Karpas-422 (cell line): Measurements from ENCODE around the gene SMOC2. TPM values are rescaled to one million over a fixed set of nuclear protein-coding genes. Genes with fewer than 3 reads are reported as not detected.

ENCODE experiments used
- DNase-seq: peaks from one replicate; pipeline ENCODE4 v3.0.0-alpha.2; 2015
- H2AFZ ChIP-seq: fragments of 200-600 bp; sonication (generic); 2 replicates; pipeline ENCODE4 v1.6.1; 2014; ENCODE audit warnings: antibody characterized with exemption, low read length, mixed read lengths
- H3K27ac ChIP-seq: fragments of 200-600 bp; sonication (generic); 2 replicates; pipeline ENCODE4 v1.5.1; 2014; ENCODE audit warnings: mild to moderate bottlenecking, low read length, moderate library complexity
- H3K27me3 ChIP-seq: fragments of 200-600 bp; sonication (generic); 2 replicates; pipeline ENCODE4 v1.6.1; 2014; ENCODE audit warnings: low read length, mixed read lengths
- H3K36me3 ChIP-seq: fragments of 200-600 bp; sonication (generic); 2 replicates; pipeline ENCODE4 v1.6.1; 2014; ENCODE audit warnings: low read length, mixed read lengths; ENCODE audit not compliant: insufficient read depth
- H3K4me1 ChIP-seq: fragments of 200-600 bp; sonication (generic); 2 replicates; pipeline ENCODE4 v1.6.1; 2014; ENCODE audit warnings: mild to moderate bottlenecking, low read length, mixed read lengths
- H3K4me2 ChIP-seq: fragments of 200-600 bp; sonication (generic); 2 replicates; pipeline ENCODE4 v1.6.1; 2014; ENCODE audit warnings: low read length, low read depth, mild to moderate bottlenecking; ENCODE audit not compliant: poor library complexity, severe bottlenecking
- H3K4me3 ChIP-seq: fragments of 200-600 bp; sonication (generic); 2 replicates; pipeline ENCODE4 v1.5.1; 2014; ENCODE audit warnings: mild to moderate bottlenecking, antibody characterized with exemption, low read length, mixed read lengths
- H3K79me2 ChIP-seq: fragments of 200-600 bp; sonication (generic); 2 replicates; pipeline ENCODE4 v1.6.1; 2014; ENCODE audit warnings: mild to moderate bottlenecking, low read length, mixed read lengths
- H3K9ac ChIP-seq: fragments of 200-600 bp; sonication (generic); 2 replicates; pipeline ENCODE4 v1.6.0; 2014; ENCODE audit warnings: low read length
- H3K9me2 ChIP-seq: fragments of 200-600 bp; sonication (generic), shearing (Covaris generic); replicated peaks from 2 replicates; pipeline ENCODE4 v1.6.0; 2014; ENCODE audit warnings: mild to moderate bottlenecking, low read length, moderate library complexity; ENCODE audit not compliant: insufficient read depth
- H3K9me3 ChIP-seq: fragments of 300-700, 200-600 bp; sonication (generic); 2 replicates; pipeline ENCODE4 v1.6.1; 2014; ENCODE audit warnings: low read length, mixed read lengths
- H4K20me1 ChIP-seq: fragments of 200-600 bp; sonication (generic); 2 replicates; pipeline ENCODE4 v1.6.1; 2014; ENCODE audit warnings: mild to moderate bottlenecking, antibody characterized with exemption, low read length, low read depth; ENCODE audit not compliant: insufficient read depth
- total RNA-seq: library from RNA; depleted of rRNA; stranded (reverse); fragments of >200 nt; shearing (Covaris generic); gene quantifications from 2 replicates; pipeline ENCODE4 v1.2.3, GENCODE V29; 2014; ENCODE audit warnings: low replicate concordance

SMOC2 gene
- total RNA-seq, 1 experiment from 2014 or later = not detected

- H3K4me1 ChIP-seq = peaks cover 15% of the 10 kb centered on the region
- no peaks in the 10 kb centered on the region for H3K36me3 ChIP-seq
- no peak overlapping the region for H3K4me2 ChIP-seq
- no peaks in the 10 kb centered on the region for H3K9me3 ChIP-seq
- H3K9me2 ChIP-seq = no peaks in the 10 kb centered on the region
- no peak overlapping the region for H3K9ac ChIP-seq
- no peaks in the 10 kb centered on the region for H3K27me3 ChIP-seq
- no peaks in the 10 kb centered on the region for H4K20me1 ChIP-seq
- H2AFZ ChIP-seq = no peak overlapping the region
- DNase-seq = no peak
- no peaks in the 10 kb centered on the region for H3K79me2 ChIP-seq
- H3K27ac ChIP-seq = no peak overlapping the region
- no peak overlapping the region for H3K4me3 ChIP-seq
These were observed 242.6 kb downstream of the SMOC2 start for GRCh38 chr6:168683621-168684020.

GRCh38 chr6:168684471-168684870, 243.5 kb downstream of the SMOC2 start:
- Histone ChIP-seq H3K4me1 (peaks cover 15% of the 10 kb centered on the region), H3K9ac (no peak overlapping the region), H3K36me3 (no peaks in the 10 kb centered on the region), H2AFZ (no peak overlapping the region), H3K9me2 (no peaks in the 10 kb centered on the region), H3K27me3 (no peaks in the 10 kb centered on the region), H4K20me1 (no peaks in the 10 kb centered on the region), H3K27ac (no peak overlapping the region), H3K4me2 (no peak overlapping the region), H3K79me2 (no peaks in the 10 kb centered on the region), H3K4me3 (no peak overlapping the region), H3K9me3 (no peaks in the 10 kb centered on the region)
- no peak for DNase-seq

- DNase-seq = no peak
- Histone ChIP-seq H3K9me3 (no peaks in the 10 kb centered on the region), H3K4me1 (peaks cover 15% of the 10 kb centered on the region), H3K4me3 (no peak overlapping the region), H3K36me3 (no peaks in the 10 kb centered on the region), H2AFZ (no peak overlapping the region), H3K27me3 (no peaks in the 10 kb centered on the region), H3K9me2 (no peaks in the 10 kb centered on the region), H3K79me2 (no peaks in the 10 kb centered on the region), H3K27ac (no peak overlapping the region), H4K20me1 (no peaks in the 10 kb centered on the region), H3K4me2 (no peak overlapping the region), H3K9ac (no peak overlapping the region)
These were observed 243.9 kb downstream of the SMOC2 start for GRCh38 chr6:168684906-168685305.

- Histone ChIP-seq H3K27ac (no peak overlapping the region), H3K4me1 (peaks cover 15% of the 10 kb centered on the region), H3K4me2 (no peak overlapping the region), H3K9me2 (no peaks in the 10 kb centered on the region), H2AFZ (no peak overlapping the region), H3K4me3 (no peak overlapping the region), H4K20me1 (no peaks in the 10 kb centered on the region), H3K9ac (no peak overlapping the region), H3K36me3 (no peaks in the 10 kb centered on the region), H3K9me3 (no peaks in the 10 kb centered on the region), H3K79me2 (no peaks in the 10 kb centered on the region), H3K27me3 (no peaks in the 10 kb centered on the region)
- no peak for DNase-seq
These were observed 245.2 kb downstream of the SMOC2 start for GRCh38 chr6:168686029-168686738.

- H2AFZ ChIP-seq = no peak overlapping the region
- no peaks in the 10 kb centered on the region for H3K9me2 ChIP-seq
- no peak overlapping the region for H3K9ac ChIP-seq
- no peaks in the 10 kb centered on the region for H3K79me2 ChIP-seq
- H3K4me2 ChIP-seq = peak overlapping the region; percentile 45
- H3K9me3 ChIP-seq = no peaks in the 10 kb centered on the region
- no peaks in the 10 kb centered on the region for H3K27me3 ChIP-seq
- DNase-seq = no peak
- no peak overlapping the region for H3K4me3 ChIP-seq
- no peak overlapping the region for H3K27ac ChIP-seq
- H3K36me3 ChIP-seq = no peaks in the 10 kb centered on the region
- no peaks in the 10 kb centered on the region for H4K20me1 ChIP-seq
- peaks cover 10% of the 10 kb centered on the region for H3K4me1 ChIP-seq
These were observed 246.1 kb downstream of the SMOC2 start for GRCh38 chr6:168686831-168687730.

GRCh38 chr6:168690271-168690670, 249.3 kb downstream of the SMOC2 start:
- peaks cover 10% of the 10 kb centered on the region for H3K4me1 ChIP-seq
- no peaks in the 10 kb centered on the region for H3K9me3 ChIP-seq
- H3K9me2 ChIP-seq = no peaks in the 10 kb centered on the region
- H4K20me1 ChIP-seq = no peaks in the 10 kb centered on the region
- H3K79me2 ChIP-seq = no peaks in the 10 kb centered on the region
- no peaks in the 10 kb centered on the region for H3K27me3 ChIP-seq
- no peak overlapping the region for H3K9ac ChIP-seq
- no peak overlapping the region for H3K4me2 ChIP-seq
- no peaks in the 10 kb centered on the region for H3K36me3 ChIP-seq
- no peak for DNase-seq
- H3K4me3 ChIP-seq = no peak overlapping the region
- H2AFZ ChIP-seq = no peak overlapping the region
- H3K27ac ChIP-seq = no peak overlapping the region

GRCh38 chr6:168691774-168692173, 250.8 kb downstream of the SMOC2 start:
- H3K79me2 ChIP-seq = no peaks in the 10 kb centered on the region
- H3K9ac ChIP-seq = no peak overlapping the region
- no peaks in the 10 kb centered on the region for H3K9me3 ChIP-seq
- H3K4me3 ChIP-seq = no peak overlapping the region
- H4K20me1 ChIP-seq = no peaks in the 10 kb centered on the region
- H3K4me1 ChIP-seq = peaks cover 10% of the 10 kb centered on the region
- no peak overlapping the region for H3K27ac ChIP-seq
- H3K27me3 ChIP-seq = no peaks in the 10 kb centered on the region
- H3K36me3 ChIP-seq = no peaks in the 10 kb centered on the region
- no peaks in the 10 kb centered on the region for H3K9me2 ChIP-seq
- no peak for DNase-seq
- no peak overlapping the region for H3K4me2 ChIP-seq
- H2AFZ ChIP-seq = no peak overlapping the region

GRCh38 chr6:168692193-168692914, 251.4 kb downstream of the SMOC2 start:
- Histone ChIP-seq H3K9ac (no peak overlapping the region), H3K27ac (no peak overlapping the region), H2AFZ (no peak overlapping the region), H3K79me2 (no peaks in the 10 kb centered on the region), H3K4me3 (no peak overlapping the region), H3K9me3 (no peaks in the 10 kb centered on the region), H3K9me2 (no peaks in the 10 kb centered on the region), H3K27me3 (no peaks in the 10 kb centered on the region), H3K36me3 (no peaks in the 10 kb centered on the region), H3K4me1 (peaks cover 7% of the 10 kb centered on the region), H3K4me2 (no peak overlapping the region), H4K20me1 (no peaks in the 10 kb centered on the region)
- DNase-seq = no peak
